Stimulated activated CD8-positive, alpha-beta memory T cell treated with anti-CD3 and anti-CD28 coated beads, Interleukin-4, amount 100 ng/mL, for 1 hour (primary cell): ENCODE measurements around the gene RALY.

Experiments
- DNase-seq, 2 donors: peaks; one replicate each; pipeline ENCODE4 v3.0.0-alpha.2; 2020; ENCODE audit warnings: low read depth in 2 of 2, low spot score in 1 of 2

The RALY gene

DNA sequence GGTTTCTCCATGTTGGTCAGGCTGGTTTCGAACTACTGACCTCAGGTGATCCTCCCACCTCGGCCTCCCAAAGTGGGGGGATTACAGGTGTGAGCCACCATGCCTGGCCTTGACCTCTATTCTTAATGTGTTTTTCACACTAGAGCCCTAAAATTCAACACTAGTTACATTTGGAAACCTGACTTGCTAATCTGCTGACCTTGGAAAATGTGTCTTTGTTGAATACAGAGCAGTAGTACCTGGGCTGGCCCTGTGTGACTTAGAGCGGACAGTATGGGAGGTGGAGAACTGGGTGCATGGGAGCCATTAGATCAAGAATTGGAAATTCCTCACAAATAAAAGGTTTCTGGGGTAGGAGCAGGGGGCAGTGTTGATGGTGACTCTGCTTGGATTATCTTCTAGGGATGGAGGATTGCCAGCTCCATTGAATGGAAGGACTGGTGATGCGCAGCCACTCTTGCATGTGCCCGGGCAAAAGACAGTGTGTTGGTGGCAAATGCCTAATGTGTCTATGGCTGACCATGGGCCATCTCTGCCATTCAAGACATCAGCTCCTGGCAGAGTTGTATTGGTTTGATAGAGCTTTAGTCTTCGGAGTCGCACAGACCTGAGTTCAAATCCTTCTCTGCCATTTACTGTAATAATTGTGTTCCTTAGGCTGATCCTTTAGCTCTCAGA lies 53.4 kb downstream of the RALY start:
- DNase-seq, result no peak

DNA sequence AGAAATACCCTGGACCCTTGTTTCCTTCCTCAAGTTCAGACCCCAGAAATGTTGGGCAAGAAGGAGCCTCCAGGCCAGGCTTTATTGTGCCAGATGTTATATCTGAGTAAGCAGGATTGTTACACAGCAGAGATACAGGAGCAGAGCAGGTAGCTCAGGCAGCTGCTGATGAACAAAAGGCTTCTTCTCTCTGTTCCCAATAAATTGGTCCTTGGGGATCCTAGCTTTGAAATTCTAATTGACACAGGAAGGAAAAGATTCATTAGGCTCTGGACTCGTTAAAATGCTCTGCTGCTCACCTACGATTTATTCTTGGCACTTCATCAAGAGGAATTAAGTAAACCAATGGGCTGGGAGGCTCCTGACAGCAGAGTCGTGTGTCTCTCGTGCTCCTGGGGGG lies 54.2 kb downstream of the RALY start:
- DNase-seq, result no peak

DNA sequence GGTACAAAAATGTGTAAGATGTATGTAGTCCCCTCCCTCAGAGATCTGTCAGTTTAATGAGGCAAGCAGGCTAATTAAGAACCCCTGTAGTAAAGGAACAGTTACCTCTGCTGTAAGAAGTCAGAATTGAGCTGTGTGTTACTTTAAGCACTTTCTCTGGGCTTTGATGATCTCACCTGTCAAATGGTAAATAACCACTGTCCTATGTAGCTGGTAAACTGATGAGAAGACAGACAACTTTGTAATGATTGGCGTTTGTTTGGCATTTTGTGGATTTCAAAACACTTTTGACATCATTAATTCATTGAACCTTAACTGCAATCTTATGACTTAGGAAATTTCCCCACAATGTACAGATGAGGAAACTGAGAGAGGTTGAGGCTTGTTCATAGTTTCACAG lies 55.7 kb downstream of the RALY start:
- no peak for DNase-seq

DNA sequence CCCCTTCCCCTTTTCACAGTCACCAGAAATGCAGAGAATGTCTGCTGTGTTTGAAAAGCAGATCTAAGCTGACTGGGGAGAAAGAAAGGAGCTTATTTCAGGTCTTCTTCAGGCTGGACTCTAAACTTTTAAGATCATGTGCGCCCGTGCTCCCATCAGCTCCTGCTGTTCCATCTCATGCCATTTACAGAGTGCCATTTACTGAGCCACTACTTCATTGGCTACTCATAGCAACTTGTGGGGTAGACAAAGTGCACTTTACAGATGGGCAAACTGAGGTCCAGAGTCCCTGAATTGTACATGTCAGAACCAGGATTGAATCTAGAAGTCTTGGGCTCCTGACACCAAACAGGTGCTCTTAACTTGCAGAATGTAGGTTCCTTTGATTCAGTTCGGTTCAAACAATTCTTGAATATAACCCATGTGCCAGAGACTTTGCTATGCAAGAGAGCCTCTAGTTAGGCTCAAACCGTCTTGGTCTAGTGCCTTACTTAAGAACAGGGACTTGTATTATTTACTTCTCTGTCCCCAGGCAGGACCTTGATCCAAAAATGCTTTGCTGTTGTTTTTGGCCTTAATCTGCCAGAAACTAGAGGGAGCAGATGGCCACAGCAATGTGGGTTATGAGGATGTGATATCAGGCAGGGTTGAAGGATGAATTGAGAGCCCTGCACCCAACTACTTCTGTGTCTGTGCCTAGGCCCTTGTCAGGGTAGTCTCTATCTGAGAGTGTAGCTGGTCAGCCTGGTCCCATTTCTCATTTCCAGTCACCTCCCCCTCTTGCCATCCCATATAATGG lies 56.4 kb downstream of the RALY start:
- DNase-seq, result no peak

DNA sequence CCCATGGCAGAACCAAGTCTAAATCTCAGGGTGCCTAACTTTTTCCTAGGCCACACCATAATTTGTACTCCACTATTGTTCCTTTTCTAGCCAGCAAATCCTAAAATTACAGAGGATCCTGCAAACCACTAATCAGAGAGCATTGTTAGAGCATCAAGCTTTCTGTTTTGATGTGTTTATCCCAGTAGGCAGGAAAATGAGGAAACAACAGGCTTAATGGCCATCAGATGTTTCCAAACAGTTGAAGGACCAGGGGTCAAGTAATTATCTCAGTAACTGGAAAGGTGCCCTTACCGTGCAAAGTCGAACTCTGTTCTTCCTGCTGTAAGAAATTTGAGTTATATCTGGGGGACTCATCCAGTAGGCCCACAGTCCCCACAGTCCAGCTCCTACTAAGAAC lies 58.7 kb downstream of the RALY start:
- DNase-seq, result no peak

DNA sequence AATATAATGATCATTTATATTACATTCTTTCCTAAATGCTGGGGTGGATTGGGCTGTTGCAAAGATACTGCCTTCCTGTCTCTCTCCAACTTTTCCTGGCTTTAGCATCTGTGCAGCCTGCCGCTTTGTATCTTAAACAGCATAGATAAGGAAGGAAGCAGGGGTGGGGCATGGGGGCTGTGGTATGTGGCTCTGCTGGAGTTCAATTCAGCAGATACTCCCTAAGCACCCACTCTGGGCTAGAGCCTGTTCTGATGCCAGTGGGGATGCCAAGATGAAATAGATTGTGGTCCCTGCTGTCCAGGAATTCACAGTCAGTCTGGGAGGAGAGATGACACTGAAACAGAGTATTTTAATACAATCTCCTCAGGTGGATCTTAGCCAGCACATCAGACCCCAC lies 61.6 kb downstream of the RALY start:
- no peak for DNase-seq

DNA sequence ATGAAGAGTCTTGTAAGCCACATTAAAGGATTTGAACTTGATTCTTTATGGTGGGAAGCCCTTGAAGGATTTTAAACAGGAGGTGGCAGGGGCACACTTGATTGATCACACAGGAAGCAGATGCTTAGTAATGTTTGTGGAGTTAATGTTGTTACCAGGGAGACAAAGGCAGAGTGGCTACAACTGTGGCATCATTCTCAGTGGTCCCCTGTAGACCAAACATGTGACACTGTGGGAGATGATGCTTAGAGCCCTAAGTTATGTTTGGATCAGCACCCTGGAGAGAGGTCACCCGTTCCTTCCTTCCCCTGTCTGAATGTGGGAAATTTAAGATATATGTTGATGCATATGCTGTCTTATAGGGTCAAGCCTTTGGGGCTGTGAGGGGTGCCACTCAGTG lies 65.1 kb downstream of the RALY start:
- DNase-seq, result no peak

DNA sequence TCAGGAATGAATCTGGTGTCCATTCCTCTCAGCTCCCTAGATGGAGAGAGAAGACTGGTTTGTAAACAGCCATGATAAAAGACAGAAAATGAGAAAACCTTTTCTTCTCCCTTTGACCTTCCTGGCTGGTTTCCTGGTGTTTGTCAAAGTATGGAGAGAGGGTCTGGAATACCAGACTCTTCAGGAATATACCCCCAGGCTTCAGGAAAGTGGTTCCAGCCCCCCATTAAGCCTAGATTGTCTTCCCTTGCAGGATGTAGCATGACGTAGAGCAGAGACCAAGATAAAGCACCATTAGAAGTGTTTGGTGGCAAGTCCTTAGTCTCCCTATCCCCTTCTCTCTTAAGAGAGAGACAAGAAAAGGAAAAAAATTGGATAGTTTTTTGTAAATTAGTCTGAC lies 67.3 kb downstream of the RALY start:
- no peak for DNase-seq

DNA sequence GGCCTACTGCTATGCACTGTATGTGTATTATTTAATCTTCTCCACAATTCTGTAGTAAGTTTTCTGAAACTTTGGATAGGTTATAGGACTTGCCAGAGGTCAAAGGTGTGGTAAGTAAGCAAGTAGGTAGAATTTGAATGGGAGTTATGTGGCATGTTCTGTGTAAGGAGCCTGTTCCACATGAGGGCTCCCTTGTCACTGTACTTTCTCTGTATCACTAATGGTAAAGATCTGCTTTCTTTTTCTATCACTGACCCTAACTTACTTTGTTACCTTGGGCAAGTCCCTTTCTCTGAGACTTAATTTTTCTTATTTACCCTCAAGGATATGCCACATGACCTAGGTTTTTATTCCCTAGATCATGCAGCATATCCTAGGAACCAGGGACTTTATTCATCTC lies 68.0 kb downstream of the RALY start:
- DNase-seq, result no peak

DNA sequence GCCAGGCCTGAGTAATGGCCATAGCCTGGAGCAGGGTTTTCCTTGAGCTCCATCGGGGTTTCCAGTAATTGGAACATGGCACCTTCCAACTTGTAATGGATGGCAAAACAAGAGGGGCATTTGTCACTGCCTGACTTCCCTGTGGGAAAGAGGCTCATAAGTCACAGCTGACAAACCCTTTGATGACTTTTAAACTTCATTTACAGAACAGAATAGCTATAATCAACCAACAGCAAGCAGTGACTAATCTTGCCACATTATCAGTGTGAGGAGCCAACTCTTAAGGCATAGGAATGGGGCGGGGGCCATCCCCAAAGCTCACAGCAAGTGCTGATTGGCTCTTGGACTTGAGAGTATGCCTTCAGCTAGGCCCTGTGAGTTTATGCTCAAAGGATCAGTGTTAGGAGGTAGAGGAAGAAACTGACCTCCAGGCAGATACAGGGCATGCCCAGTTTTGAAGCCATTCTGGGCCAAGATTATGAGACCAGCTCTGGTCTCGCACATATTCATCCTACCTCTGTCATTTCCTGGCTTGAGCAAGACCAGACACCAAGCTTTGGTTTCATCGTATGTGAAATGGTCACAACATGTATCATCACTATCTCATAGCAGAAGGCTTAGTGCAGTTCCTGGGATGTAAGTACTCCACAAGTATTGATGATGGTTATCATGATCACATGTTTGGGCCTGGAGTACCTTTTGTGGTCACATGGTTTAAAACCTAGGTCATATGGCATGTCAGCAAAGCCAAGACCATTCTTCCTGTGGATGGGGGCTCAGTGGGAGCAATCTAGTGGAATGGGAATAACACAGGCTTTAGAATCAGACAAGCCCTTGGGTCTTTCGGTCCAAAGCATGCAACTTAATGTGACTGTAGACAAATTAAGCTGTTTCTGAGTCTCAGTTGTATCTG lies 69.1 kb downstream of the RALY start:
- no peak for DNase-seq

DNA sequence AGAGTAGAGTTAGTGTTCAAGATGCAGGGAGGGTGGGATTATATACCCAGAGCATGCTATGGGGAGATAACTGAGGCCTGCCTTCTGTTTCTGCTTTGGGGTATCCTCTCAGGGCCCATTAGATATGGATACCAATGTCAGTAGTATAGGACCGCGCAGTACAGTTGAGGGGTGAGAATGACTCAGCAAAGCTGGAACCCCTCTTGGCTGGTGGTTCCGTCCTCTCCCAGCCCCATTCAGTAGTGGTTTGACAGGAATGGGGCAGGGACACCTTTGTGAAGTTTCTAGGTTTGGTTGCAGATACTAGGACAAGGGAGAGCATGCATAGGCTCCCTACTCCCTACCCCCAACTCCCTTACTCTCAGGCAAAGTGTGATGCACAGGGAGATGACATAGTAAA lies 70.6 kb downstream of the RALY start:
- DNase-seq, result no peak

DNA sequence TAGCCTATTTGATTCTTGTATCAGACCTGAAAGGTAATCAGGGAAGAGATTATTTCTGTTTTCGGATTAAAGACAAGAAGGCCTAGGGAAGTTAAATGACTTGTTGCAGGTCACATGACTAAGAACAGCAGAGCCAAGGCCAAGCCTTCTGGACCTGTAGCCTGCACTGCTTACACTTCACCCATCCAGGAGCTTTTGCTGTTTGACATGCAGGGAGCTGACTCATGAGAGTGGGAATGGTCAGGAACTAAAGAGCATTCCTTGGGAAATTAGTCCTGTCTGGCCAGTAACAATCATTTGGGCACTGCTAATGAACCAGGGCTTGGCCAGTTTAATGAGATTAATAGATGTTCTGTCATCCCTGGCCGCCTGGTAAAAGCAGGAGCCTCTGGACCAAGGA lies 71.5 kb downstream of the RALY start:
- DNase-seq, result no peak

DNA sequence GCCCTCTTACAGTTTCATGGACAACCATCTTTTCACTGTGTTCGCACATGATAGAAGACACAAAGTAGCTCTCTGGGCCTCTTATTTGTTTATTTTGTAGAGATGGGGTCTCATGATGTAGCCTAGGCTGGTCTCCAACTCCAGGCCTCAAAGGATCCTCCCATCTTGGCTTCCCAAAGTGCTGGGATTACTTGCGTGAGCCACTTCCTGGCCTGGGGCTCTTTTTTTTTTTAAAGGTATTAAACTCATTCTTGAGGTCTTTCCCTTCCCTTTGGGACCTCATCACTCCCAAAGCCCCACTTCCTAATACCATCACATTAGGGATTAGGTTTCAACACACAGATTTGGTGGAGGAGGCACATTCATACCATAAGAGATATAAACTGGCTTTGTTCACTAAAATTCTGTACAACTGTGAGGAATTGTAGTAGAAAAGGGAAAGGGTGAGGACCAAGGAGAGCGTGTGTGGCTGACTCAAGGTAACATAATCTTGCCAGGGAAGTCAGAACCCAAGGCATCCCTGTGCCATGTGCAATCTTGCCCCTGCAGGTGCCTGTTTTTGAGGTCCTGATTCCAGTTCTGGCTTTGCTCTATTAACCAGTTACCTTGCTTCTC lies 72.9 kb downstream of the RALY start:
- no peak for DNase-seq

DNA sequence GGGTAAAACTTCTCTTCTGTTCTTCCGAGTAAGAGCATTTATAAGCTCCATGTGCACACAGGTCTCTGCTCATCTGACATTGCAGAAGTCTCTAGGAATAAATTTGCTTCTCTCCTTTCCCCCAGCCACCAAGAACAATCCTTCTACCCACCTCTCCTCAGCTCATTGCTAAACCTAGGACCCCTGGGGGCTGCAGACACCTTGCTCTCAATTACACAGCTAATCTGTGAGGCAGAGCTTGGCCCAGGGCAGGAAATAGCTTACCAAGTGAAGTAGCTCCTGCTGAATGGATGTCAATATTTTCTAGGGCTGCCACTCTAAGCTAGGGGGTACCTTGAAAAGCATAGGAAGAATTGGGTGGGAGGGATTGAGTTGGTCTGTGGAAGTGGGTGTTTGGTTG lies 74.3 kb downstream of the RALY start:
- DNase-seq, result no peak

DNA sequence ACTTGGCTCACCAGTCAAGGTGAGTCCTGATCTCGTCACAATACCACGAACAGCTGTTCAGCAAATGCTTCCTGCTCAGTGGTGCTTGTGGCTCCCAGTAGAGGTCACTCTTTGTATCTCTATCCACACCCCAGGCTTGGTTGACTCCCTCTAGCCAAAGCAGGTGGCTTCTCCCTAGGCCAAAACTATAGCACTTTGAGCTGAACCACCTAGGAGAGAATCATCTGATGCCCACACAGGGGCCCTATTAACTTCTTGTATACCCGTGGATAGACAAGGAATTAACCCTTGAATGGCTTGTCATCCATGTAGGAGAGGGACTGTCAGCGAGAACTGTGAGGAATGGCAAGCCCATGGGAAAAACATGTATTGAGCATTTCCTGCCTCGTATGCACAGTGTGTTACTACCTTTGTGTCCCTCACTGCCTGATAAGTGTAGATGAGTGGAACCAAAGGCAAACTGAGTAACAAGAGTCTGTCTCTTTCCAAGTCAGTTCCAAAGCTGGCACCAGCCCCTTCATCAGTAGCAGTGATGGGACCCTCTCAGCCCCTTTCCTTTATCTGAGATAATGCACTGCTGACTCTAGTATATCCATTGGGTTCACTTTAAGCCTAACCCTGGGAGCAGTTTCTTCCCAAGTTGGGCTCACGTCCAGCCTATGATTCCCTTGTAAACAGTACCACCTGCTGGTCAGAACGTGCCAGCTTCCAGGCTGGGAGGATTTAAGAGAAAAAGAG lies 75.8 kb downstream of the RALY start:
- peak; percentile 16 to 25 for DNase-seq

DNA sequence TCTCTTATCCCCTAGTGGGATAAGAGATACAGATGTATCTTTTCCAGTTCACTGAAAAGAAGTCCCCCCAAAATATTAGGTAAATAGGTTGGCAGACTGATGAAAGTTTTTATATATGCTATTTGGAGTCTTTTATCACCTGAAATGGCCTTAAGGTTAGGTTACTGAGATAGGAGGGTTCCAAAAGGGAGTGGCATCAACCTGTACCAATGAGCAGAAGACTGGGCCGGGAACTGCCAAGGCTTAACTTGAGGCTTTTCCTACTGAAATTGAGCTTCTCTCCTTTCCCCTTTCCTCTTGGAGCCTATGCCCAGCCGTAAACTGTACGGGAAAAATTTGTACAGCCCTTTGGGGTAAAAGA lies 76.3 kb downstream of the RALY start:
- DNase-seq, result no peak

DNA sequence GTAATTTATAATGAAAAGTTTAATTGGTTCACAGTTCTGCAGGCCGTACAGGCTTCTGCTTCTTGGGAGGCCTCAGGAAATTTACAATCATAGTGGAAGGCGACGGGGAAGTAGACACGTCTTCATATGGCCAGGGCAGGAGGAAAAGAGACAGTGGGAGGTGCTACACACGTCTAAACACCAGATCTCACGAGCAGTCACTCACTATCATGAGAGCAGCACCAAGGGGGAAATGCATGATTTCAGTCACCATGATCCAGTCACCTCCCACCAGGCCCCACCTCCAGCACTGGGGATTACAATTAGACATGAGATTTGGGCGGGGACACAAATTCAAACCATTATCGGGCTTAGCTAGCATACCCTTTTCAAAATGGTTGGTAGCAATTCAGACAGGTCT lies 77.1 kb downstream of the RALY start:
- no peak for DNase-seq

DNA sequence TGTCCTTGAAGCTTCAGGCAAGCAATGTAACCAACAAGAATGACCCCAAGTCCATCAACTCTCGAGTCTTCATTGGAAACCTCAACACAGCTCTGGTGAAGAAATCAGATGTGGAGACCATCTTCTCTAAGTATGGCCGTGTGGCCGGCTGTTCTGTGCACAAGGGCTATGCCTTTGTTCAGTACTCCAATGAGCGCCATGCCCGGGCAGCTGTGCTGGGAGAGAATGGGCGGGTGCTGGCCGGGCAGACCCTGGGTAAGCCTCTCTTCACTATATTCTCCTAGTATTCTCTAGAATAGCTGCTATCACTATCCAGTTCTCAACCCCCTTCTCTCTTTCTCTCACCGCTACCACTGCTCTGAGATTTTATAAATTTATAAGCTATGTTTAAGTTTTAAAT lies 78.4 kb downstream of the RALY start:
- DNase-seq, result no peak

DNA sequence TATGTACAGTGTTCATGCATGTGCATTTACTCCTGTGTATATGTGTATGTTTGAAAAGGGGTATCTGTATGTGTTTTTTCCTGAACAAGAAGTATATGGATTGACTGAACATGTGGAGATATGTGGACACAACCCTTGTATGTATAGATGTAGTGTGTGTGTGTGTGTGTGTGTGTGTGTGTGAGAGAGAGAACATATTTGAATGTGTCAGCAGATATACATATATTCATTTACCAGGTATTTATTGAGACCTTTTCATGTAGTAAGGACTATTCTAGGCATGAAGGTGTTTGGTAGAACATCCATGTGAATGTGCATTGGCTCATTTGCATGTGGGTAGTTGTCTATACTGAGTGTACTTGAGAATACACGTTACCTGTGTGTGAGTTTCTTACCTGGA lies 79.1 kb downstream of the RALY start:
- no peak for DNase-seq

DNA sequence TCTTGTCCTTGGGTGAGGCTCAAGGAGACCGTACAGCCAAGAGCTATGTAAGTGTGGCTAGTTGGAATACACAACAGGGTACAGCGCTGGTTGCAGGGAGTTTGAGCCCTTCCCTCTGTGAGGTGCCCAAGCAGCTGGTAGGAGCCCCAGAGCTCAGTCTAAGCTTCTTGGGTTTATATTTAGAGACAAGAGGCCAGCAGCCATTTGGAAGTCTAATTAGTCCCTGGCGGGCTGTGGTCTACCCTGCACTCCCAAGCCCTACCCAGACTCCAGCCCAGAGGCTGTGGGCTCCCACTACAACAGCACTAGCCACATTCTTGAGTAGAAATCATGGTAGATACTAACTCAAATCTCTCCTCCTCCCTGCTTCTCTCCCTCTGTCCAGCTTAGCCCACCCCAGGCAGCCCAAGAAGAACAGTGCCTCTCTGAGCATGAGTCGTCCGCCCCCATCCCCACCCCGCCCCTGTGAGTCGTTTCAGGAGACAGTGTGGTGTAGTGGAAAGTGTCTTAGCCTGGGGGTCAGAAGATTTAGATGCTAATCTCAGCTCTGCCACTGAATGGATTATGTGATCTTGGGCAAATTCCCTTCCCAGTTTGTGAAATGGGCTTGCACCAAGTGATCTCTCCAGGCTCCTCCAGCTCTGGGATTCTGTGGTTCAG lies 80.5 kb downstream of the RALY start:
- no peak for DNase-seq
